Hematopoietic multipotent progenitor cell treated with erythropoietin and hydrocortisone succinate and interleukin-3 and kit ligand, for 15 days (in vitro differentiated cells): Measurements from ENCODE around the gene PRSS35.
A peak's percentile ranks its signal among the peaks of the same experiment; 100 is the strongest.
"Not testable (repeated sequence)": the region's sequence is repeated elsewhere in the genome, so short reads cannot be mapped to it uniquely, and the experiment has no call there.

Experiments used
- DNase-seq: peaks from one replicate; pipeline ENCODE4 v3.0.0-alpha.2; 2015; ENCODE audit warnings: low spot score

The PRSS35 gene, protein sequence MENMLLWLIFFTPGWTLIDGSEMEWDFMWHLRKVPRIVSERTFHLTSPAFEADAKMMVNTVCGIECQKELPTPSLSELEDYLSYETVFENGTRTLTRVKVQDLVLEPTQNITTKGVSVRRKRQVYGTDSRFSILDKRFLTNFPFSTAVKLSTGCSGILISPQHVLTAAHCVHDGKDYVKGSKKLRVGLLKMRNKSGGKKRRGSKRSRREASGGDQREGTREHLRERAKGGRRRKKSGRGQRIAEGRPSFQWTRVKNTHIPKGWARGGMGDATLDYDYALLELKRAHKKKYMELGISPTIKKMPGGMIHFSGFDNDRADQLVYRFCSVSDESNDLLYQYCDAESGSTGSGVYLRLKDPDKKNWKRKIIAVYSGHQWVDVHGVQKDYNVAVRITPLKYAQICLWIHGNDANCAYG

DNA sequence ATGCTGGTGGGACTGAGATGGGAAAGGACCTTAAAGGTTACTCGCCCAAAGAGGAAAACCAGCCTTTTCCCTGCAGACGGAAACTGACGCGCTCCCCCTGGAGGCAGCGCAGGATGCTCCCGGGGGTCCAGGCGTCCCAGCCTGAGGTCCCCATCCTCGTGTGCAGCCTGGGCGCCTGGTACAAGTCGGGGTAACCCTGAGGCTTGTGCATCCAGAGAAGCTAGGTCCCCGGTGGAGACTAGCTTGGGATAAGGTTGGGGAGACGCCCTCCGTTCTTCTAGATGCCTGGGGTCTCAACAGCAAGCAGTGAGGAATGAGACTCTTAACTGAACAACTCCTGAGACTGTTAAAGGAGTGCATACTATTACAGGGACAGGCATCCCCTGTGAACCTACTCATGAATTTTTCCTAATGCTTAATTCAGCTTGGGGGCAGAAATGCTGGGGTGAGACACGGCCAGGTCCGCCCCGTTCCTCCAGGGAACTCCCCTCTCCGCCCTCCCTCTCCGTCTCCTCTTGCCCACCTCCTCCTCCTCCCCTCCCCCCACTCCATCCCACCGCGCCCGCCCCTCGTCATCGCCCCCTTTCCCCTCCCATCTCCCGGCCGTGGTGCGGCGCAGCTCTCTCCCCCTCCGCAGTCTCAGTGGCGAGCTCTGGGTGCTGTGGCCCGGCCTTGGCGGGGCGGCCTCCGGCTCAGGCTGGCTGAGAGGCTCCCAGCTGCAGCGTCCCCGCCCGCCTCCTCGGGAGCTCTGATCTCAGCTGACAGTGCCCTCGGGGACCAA is at the start of gene PRSS35:
TSS of gene PRSS35 (plus strand) at position 634 of the 781 bp plus-strand sequence. CDS start 10,908 bp downstream, outside the sequence.
- DNase-seq: no peak

GRCh38 chr6:83463886-83464285 is 48.4 kb upstream of the PRSS35 start:
- DNase-seq: no peak

DNA sequence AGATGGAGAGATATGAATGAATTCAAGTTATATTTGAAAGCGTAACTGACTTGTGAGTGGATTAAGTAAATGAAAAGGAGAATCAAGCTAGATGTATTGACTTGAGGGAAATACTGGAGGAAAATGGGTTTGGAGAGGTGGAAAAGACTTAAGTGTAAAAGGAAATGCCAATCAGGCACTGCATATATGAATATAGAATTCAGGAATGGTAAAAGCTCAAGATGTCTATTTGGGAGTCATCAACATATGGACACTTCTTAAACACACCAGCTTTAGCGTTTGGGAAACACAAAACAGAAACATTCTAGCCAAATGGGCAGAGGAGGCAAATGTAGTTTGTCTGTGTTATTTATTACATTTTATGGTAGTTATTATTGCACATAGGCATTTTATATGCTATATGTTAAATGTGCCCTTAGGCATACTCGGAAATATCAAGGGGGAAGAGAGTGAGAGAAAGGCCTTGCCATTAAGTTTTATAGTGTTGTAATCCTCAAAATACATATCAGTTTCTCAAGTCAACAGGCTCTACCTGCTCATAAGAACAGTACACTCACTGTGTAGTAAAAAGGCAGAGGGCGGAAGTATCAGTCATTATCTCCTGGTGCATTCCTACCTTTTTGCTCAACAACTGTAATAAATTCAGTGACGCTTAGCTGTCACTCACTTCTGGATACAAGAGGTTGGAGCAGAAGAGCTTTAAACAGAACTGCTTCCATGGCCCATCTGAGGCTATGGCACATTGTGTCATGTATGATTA is 47.8 kb upstream of the PRSS35 start:
- DNase-seq: no peak

DNA sequence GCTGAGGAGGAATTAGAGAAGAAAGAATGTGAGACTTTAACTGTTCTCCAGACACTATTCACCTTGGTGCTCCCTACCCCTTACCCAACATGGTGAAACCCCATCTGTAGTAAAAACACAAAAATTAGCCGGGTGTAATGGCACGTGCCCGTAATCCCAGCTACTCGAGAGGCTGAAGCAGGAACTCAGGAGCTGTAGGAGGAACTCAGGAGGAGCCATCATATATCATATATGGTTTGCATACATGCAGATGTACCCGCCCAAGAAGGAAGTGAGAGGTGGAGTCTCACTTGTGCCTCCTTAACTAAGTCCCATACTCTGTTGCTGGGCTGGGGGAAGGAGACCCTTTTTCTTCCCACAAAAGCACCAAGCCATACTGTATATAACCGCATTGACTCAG is 46.0 kb upstream of the PRSS35 start:
- no peak for DNase-seq

GRCh38 chr6:83467620-83468036 is 44.7 kb upstream of the PRSS35 start:
- DNase-seq: no peak

DNA sequence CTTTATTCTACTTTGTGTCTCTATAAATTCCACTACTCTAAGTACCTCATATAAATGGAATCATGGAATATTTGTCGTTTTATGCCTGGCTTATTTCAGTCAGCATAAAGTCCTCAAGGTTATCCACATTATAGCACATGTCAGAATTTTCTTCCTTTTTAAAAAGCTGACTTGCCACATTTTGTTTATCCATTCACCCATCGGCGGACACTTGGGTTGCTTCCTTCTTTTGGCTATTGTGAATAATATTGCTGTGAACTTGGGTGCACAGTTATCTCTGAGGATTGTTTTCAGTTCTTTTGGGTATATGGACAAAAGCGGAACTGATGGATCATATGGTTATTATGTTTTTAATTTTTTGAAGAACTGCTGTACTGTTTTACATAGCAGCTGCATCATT is 42.3 kb upstream of the PRSS35 start:
- no peak for DNase-seq

- no peak for DNase-seq
These were observed 41.7 kb upstream of the PRSS35 start for GRCh38 chr6:83470587-83470986.

- DNase-seq: no peak
These were observed 39.6 kb upstream of the PRSS35 start for GRCh38 chr6:83472767-83473166.

DNA sequence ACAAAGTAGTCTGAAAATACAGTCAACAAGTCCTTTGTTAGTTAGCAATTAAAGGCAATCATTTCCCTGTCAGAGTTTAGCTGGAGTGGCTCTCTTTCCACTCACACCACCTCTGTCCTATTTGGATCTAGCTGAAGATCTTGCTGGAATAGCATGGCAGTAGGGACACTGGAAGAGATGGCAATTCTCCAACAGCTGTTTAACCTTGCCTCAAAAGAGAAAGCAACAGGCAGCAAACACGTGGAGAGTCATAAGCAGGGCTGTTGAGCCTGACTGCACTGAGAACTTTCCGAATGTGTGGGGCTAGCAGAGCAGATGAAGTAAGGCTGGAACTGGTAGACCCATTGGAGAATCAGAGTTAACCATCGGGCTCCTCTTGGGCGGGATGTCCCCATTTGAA is 38.0 kb upstream of the PRSS35 start:
- DNase-seq: no peak

DNA sequence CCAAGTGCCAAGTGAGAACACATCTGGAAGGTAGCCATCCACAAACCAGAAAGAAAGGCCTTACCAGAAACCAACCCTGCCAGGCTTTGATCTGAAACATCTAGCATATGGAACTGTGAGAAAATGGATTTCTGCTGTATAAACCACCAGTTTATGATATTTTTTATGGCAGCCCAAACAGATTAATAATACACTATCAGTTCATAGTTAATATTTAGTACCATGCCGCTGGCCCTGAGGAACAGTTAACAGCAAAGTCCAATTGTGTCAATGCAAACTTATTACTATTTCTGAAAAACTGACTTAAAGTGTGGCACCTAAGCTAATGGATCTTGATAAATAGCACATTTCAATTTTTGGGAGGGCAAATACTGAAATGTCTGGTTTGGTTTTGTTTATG is 35.4 kb upstream of the PRSS35 start:
- DNase-seq: no peak

- no peak for DNase-seq
These were observed 32.9 kb upstream of the PRSS35 start for GRCh38 chr6:83479389-83479788.

- no peak for DNase-seq
These were observed 31.9 kb upstream of the PRSS35 start for GRCh38 chr6:83480470-83480869.

- DNase-seq: not testable (repeated sequence)
These were observed 30.4 kb upstream of the PRSS35 start for GRCh38 chr6:83481938-83482337.

DNA sequence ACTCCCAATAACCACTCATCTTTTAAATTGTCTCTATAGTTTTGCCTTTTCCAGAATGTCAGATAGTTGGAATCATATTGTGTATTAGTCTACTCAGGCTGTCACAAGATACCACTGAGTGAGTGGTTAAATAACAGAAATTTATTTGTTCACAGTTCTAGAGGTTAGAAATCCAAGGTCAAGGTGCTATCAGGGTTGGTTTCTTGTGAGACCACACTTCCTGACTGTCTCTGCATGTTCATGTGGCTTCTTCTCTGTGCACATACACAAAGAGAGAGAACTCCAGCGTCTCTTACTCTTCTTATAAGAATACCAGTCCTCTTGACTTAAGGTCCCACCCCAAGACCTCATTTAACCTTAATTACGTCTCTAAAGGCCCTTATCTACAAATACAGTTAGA is 23.9 kb upstream of the PRSS35 start:
- no peak for DNase-seq

GRCh38 chr6:83488861-83489260 is 23.5 kb upstream of the PRSS35 start:
- DNase-seq: no peak

- DNase-seq: no peak
These were observed 22.0 kb upstream of the PRSS35 start for GRCh38 chr6:83490217-83490807.

- no peak for DNase-seq
These were observed 7.0 kb upstream of the PRSS35 start for GRCh38 chr6:83505356-83505755.

DNA sequence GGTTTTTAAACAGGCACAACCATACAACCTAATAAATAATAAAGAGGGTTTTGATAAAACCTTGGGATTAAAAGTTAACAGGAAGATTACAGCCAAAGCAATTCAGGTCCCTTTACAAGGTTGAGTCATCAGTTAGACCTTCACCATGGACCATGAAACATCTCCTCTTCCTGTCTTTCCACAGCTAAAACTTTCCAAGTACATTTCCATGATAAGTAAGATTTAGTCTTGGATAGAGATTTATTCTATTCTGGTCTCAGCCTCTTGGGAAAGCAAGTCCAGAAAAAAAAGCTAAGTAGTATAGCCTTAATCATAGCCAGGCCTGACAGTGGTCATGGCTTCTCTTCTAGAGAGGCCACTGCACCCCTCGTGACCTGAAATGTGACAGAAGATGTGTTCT is 2.9 kb upstream of the PRSS35 start:
- DNase-seq: no peak

GRCh38 chr6:83510791-83511190 is 1.5 kb upstream of the PRSS35 start:
- DNase-seq: no peak

DNA sequence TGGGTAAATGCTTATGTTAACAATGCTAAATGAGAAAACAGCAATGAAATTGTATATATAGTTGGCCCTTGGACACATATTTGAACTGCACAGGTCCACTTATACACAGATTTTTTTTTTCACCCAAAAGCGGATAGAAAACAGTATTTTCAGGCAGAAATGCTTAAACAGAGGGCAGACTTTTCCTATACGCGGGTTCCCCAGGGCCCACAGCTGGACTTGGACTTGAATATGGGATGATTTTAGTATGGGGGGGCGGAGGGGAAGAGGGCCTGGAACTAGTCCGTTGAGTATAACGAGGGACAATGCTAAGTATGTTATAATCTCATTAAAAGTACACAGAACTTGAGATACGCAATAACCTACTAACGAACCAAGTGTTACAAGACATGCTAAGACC is 1.1 kb upstream of the PRSS35 start:
- DNase-seq: no peak

DNA sequence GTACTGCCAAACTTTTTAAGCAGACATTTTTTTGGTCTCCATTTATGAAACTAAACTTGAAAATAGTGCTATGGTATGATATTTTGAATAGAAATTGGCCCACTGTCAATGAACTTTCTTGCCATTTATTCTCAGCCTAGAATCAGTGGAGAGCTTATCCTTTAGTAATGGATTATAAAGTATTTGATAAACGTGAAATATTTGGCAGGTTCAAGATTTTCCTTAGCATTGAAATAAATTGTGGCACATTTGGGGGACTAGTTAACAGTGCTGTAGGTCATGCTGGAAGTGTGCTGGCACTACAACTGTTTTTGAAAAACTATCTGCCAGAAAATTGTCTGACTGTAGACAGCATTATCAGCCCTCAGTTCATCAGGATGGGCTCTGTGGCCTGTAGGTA is 2.1 kb downstream of the PRSS35 start:
- DNase-seq: no peak

GRCh38 chr6:83514866-83515466 is 2.6 kb downstream of the PRSS35 start:
- peak; percentile 28 for DNase-seq
